Vagina (tissue), 2 donors: ENCODE data around the gene TANK.

ENCODE experiments used
- POLR2AphosphoS5 ChIP-seq, 2 donors: sonication (generic); formaldehyde crosslinking; IDR thresholded peaks; one replicate each; pipeline ENCODE4 v1.9.0; 2017; ENCODE audit warnings: antibody characterized with exemption in 2 of 2, mild to moderate bottlenecking in 2 of 2, low read depth in 1 of 2; ENCODE audit not compliant: insufficient read depth in 1 of 2
- TF ChIP-seq, protein P1 (sequence below), 3 experiments: fragments of 450-650 bp in 2 of 3; fragments of 200-600 bp in 1 of 3; sonication (generic) in 1 of 3; IDR thresholded peaks; one replicate each; pipeline ENCODE4 v1.5.1; 2017 to 2019; ENCODE audit warnings: antibody characterized with exemption in 3 of 3, mild to moderate bottlenecking in 2 of 3, moderate library complexity in 2 of 3

DNA sequence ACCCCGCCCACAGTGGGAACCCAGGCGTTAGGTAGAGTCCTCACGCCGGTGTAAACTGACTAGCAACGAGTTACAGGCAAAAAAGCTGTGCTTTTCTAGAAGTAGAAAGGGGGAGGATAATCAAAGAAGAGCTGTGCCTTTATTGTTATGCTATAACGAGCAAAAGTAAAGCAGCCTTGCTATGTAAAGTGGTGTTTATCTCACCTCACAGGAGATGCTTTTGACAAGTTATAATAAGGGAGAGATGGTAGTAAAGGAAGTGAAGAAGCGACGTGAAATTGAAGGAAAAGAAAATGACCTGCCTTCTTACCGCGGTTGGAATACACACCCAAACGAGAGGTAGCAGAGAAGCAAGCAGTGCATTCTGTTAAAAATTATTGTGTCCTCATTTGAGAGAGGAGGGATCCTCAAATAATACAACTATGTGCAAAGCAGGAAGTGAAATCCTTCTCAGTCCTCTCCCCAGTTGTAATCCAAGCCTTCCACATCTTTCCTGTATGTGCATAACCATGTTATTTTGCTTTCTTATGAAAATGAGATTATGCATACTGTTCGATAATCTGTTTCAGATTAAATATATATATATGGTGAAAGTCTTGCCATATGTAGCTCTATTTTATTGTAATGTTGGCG is 962 bp downstream of the TANK start:
- TF ChIP-seq POLR2AphosphoS5 (IDR thresholded peaks at IDR 0.05; ENCODE audit: insufficient read depth in 1 of 2, low read depth in 1 of 2): no peak
- TF ChIP-seq, protein P1, sequence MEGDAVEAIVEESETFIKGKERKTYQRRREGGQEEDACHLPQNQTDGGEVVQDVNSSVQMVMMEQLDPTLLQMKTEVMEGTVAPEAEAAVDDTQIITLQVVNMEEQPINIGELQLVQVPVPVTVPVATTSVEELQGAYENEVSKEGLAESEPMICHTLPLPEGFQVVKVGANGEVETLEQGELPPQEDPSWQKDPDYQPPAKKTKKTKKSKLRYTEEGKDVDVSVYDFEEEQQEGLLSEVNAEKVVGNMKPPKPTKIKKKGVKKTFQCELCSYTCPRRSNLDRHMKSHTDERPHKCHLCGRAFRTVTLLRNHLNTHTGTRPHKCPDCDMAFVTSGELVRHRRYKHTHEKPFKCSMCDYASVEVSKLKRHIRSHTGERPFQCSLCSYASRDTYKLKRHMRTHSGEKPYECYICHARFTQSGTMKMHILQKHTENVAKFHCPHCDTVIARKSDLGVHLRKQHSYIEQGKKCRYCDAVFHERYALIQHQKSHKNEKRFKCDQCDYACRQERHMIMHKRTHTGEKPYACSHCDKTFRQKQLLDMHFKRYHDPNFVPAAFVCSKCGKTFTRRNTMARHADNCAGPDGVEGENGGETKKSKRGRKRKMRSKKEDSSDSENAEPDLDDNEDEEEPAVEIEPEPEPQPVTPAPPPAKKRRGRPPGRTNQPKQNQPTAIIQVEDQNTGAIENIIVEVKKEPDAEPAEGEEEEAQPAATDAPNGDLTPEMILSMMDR (IDR thresholded peaks at IDR 0.05): no peak
